ENCODE results near the gene HECTD1.
"Not testable (repeated sequence)": the region's sequence is repeated elsewhere in the genome, so short reads cannot be mapped to it uniquely, and the experiment has no call there.

The HECTD1 gene

GRCh38 chr14:31057035-31057434 lies 150.6 kb downstream of the HECTD1 start:
- DNase-seq (ENCODE audit: low read depth in 2 of 3, low spot score in 1 of 3), result no peak

GRCh38 chr14:31052905-31053586 lies 154.5 kb downstream of the HECTD1 start:
- not testable (repeated sequence) for DNase-seq (ENCODE audit: low read depth in 2 of 3, low spot score in 1 of 3)

- DNase-seq (ENCODE audit: low read depth in 2 of 3, low spot score in 1 of 3), result no peak
These were observed 156.1 kb downstream of the HECTD1 start for GRCh38 chr14:31051511-31051910.

- DNase-seq (ENCODE audit: low read depth in 2 of 3, low spot score in 1 of 3), result no peak
These were observed 156.6 kb downstream of the HECTD1 start for GRCh38 chr14:31051023-31051422.
